ENCODE measurements around the gene SAMD4A.

Gene SAMD4A

DNA sequence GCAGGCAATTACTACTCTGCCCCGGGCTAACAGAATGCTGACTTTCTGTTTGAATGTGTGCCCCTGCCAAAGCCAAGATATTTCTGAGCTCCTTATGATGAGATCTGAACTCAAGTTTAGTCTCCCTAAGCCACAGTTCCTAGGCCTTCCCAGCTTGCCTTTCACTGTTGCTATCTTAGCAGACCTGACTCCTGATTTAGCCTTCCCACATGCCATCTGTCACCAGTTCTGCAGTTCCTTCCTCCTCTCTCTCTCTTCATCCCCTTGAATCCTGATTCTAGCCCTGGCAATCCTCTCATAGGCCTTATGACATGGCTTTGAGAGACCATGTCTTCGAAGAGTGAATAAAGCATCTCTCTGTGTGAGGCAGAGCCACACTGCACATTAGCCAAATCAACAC, 12.5 kb upstream of the SAMD4A start:
- H3K4me1 ChIP-seq (ENCODE audit: insufficient read depth, poor library complexity, severe bottlenecking): no peaks in the 10 kb centered on the region
- no peak for DNase-seq (ENCODE audit: low spot score)
- H3K9me3 ChIP-seq (ENCODE audit: severe bottlenecking): no peaks in the 10 kb centered on the region
- no peaks in the 10 kb centered on the region for H3K27me3 ChIP-seq (ENCODE audit: insufficient read depth, poor library complexity, severe bottlenecking)
- no peak overlapping the region for H3K27ac ChIP-seq (ENCODE audit: poor library complexity, severe bottlenecking)
- no peak overlapping the region for H3K4me3 ChIP-seq (ENCODE audit: severe bottlenecking)
- TF ChIP-seq, protein P1, sequence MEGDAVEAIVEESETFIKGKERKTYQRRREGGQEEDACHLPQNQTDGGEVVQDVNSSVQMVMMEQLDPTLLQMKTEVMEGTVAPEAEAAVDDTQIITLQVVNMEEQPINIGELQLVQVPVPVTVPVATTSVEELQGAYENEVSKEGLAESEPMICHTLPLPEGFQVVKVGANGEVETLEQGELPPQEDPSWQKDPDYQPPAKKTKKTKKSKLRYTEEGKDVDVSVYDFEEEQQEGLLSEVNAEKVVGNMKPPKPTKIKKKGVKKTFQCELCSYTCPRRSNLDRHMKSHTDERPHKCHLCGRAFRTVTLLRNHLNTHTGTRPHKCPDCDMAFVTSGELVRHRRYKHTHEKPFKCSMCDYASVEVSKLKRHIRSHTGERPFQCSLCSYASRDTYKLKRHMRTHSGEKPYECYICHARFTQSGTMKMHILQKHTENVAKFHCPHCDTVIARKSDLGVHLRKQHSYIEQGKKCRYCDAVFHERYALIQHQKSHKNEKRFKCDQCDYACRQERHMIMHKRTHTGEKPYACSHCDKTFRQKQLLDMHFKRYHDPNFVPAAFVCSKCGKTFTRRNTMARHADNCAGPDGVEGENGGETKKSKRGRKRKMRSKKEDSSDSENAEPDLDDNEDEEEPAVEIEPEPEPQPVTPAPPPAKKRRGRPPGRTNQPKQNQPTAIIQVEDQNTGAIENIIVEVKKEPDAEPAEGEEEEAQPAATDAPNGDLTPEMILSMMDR (IDR thresholded peaks at IDR 0.05; ENCODE audit: poor library complexity, severe bottlenecking): no peak
- H3K36me3 ChIP-seq (ENCODE audit: low read depth): no peaks in the 10 kb centered on the region
- ATAC-seq (ENCODE audit: low read depth): no peak

DNA sequence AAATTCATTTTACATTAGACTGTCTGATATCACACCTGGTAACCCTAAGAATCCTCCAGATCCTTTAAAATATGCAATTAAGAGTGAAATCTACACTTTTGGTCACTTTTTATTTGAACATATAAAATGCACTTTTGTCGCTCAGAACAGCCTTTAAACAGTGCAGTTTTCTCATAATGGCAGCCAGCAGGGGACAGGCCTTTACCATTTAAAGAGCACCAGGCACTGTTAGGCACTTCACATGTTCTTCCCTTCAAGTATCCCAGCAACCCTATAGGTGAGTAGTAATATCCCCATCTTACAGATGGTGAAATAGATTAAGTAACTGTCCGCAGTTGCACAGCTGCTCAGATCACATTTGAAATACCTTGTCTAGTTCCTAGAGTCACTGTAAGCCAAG, 11.3 kb upstream of the SAMD4A start:
- Histone ChIP-seq H3K4me1 (ENCODE audit: insufficient read depth, poor library complexity, severe bottlenecking) (no peaks in the 10 kb centered on the region), H3K9me3 (ENCODE audit: severe bottlenecking) (no peaks in the 10 kb centered on the region), H3K36me3 (ENCODE audit: low read depth) (no peaks in the 10 kb centered on the region), H3K27ac (ENCODE audit: poor library complexity, severe bottlenecking) (no peak overlapping the region), H3K27me3 (ENCODE audit: insufficient read depth, poor library complexity, severe bottlenecking) (no peaks in the 10 kb centered on the region), H3K4me3 (ENCODE audit: severe bottlenecking) (no peak overlapping the region)
- ATAC-seq (ENCODE audit: low read depth) (peak; percentile 52; the same call in 2 of the 3 replicates), DNase-seq (ENCODE audit: low spot score) (no peak)
- TF ChIP-seq, protein P1 (IDR thresholded peaks at IDR 0.05; ENCODE audit: poor library complexity, severe bottlenecking): peak; percentile 51

DNA sequence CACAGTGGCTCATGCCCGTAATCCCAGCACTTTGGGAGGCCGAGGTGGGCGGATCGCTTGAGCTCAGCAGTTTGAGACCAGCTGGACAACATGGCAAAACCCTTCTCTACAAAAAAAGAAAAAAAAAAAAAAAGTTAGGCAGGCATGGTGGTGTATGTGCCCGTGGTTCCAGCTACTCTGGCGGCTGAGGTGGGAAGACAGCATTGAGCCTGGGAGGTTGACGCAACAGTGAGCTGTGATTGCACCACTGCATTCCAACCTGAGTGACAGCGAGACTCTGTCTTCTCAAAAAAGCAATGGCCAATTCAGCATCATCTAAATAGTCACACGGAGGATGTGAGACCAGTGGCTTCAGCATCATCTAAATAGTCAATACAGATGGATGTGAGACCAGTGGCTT, 10.4 kb upstream of the SAMD4A start:
- Histone ChIP-seq H3K4me1 (ENCODE audit: insufficient read depth, poor library complexity, severe bottlenecking) (no peaks in the 10 kb centered on the region), H3K27ac (ENCODE audit: poor library complexity, severe bottlenecking) (no peak overlapping the region), H3K4me3 (ENCODE audit: severe bottlenecking) (no peak overlapping the region), H3K36me3 (ENCODE audit: low read depth) (no peaks in the 10 kb centered on the region), H3K9me3 (ENCODE audit: severe bottlenecking) (no peaks in the 10 kb centered on the region), H3K27me3 (ENCODE audit: insufficient read depth, poor library complexity, severe bottlenecking) (no peaks in the 10 kb centered on the region)
- ATAC-seq (ENCODE audit: low read depth) (peak; percentile 33; the same call in 1 of the 3 replicates), DNase-seq (ENCODE audit: low spot score) (no peak)
- TF ChIP-seq, protein P1 (IDR thresholded peaks at IDR 0.05; ENCODE audit: poor library complexity, severe bottlenecking): no peak

DNA sequence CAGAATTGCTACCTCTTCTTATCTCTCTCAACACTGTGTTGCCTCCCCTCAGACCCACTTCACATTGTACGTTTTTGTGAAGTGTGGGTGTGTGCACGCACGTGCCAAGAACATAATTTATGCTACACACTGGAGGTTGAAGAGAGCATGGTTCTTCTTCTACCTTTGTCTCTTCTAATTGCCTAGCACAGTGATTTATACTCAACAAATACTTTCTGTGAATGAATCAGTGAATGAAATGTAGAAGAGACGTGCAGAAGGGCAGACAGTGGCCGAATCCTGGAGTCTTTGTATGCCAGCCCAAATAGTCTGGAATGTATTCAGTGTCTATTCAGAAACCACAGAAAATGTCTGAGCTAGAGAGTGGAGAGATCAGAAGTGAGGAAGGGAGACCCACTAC, 4.6 kb upstream of the SAMD4A start:
- TF ChIP-seq, protein P1 (IDR thresholded peaks at IDR 0.05; ENCODE audit: poor library complexity, severe bottlenecking): no peak
- H3K27ac ChIP-seq (ENCODE audit: poor library complexity, severe bottlenecking): no peak overlapping the region
- no peaks in the 10 kb centered on the region for H3K9me3 ChIP-seq (ENCODE audit: severe bottlenecking)
- ATAC-seq (ENCODE audit: low read depth): no peak
- DNase-seq (ENCODE audit: low spot score): no peak
- no peak overlapping the region for H3K4me3 ChIP-seq (ENCODE audit: severe bottlenecking)
- peaks cover 9% of the 10 kb centered on the region for H3K4me1 ChIP-seq (ENCODE audit: insufficient read depth, poor library complexity, severe bottlenecking)
- no peaks in the 10 kb centered on the region for H3K36me3 ChIP-seq (ENCODE audit: low read depth)
- H3K27me3 ChIP-seq (ENCODE audit: insufficient read depth, poor library complexity, severe bottlenecking): no peaks in the 10 kb centered on the region

DNA sequence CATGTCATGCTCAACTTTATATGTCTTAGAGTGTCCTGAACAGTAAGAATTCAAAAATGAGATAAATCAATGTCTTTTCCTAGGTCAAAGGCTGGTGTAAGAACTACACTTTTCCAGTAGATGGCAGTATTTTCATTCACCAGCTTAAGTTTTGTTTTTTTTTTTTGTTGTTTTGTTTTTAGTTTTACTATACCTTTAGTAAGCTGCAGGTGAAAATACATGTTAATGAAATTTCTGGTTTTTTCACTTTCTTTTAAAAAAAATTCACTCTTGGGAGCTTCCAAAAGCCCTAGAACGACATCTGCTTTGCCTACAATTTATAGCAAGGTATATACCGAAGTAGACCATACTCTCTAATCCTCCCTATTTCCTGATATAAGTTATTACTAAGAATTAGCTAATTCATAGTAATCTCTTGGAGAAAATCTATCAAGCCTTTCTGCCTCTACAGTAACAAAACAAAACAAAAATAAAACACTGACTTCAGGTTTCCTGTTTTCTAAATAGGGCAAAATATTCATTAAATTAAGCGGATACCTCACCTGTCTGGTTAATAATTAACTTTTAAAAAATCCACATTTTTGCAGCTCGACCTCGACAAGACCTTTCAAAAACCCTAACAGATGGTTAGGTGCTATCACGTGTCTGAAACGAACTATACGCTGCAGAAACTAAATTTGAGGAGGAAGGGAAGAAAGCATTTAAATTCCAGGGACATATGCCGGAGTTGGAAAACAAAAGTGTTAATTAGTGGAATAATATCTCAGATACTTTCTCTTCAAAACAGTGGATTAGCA, 2.7 kb upstream of the SAMD4A start:
- ATAC-seq (ENCODE audit: low read depth) (no peak), DNase-seq (ENCODE audit: low spot score) (no peak)
- peaks cover 11% of the 10 kb centered on the region for H3K4me1 ChIP-seq (ENCODE audit: insufficient read depth, poor library complexity, severe bottlenecking)
- peak overlapping the region; percentile 88 for H3K4me3 ChIP-seq (ENCODE audit: severe bottlenecking)
- TF ChIP-seq, protein P1 (IDR thresholded peaks at IDR 0.05; ENCODE audit: poor library complexity, severe bottlenecking): peak; percentile 97
- H3K27me3 ChIP-seq (ENCODE audit: insufficient read depth, poor library complexity, severe bottlenecking): no peaks in the 10 kb centered on the region
- H3K27ac ChIP-seq (ENCODE audit: poor library complexity, severe bottlenecking): peak overlapping the region; percentile 89
- H3K9me3 ChIP-seq (ENCODE audit: severe bottlenecking): no peaks in the 10 kb centered on the region
- H3K36me3 ChIP-seq (ENCODE audit: low read depth): no peaks in the 10 kb centered on the region

Measured in RWPE2 (cell line).